ENCODE results near the gene C8B. TPM values are rescaled to one million over a fixed set of nuclear protein-coding genes. Genes with fewer than 3 reads are reported as not detected.

Gene C8B
- total and polyA plus RNA-seq, 9 of the 15 experiments (the other 6 are each of a cell fraction or from before 2014, with no cell fraction given), result not detected

GRCh38 chr1:56927171-56927570, 38.6 kb downstream of the C8B start (continued):
- TF ChIP-seq ARID3B (CRISPR knock-in tag; IDR thresholded peaks at IDR 0.05; ENCODE audit: borderline replicate concordance) (no peak), ZBTB49 (CRISPR knock-in tag; IDR thresholded peaks at IDR 0.05; ENCODE audit: borderline replicate concordance) (no peak), ZNF511 (CRISPR knock-in tag; IDR thresholded peaks at IDR 0.05) (no peak)

GRCh38 chr1:56925193-56925592, 40.6 kb downstream of the C8B start:
- intact Hi-C loops (cut with micrococcal nuclease) (no loop called here), in situ Hi-C loops (cut with MboI) (no loop called here)
- POLR2A ChIA-PET, result no interaction called here
- no peaks in the 10 kb centered on the region for H3K79me2 ChIP-seq (ENCODE audit: control insufficient read depth, insufficient read depth, low read length)
- no peak for ATAC-seq
- no peak overlapping the region for H3K4me3 ChIP-seq
- no peak overlapping the region for H3K4me2 ChIP-seq (ENCODE audit: insufficient read depth, low read length)
- DNase-seq (ENCODE audit: extremely low read depth in 1 of 4, low spot score in 3 of 4), result no peak
- H3K36me3 ChIP-seq (ENCODE audit: control insufficient read depth, insufficient read depth, low read length), result no peaks in the 10 kb centered on the region
- no TSS peak for BruUV-seq (replicated peaks)
- no peaks in the 10 kb centered on the region for H3K9me3 ChIP-seq (replicated peaks; ENCODE audit: control insufficient read depth, insufficient read depth, low read depth, low read length)
- H3K27ac ChIP-seq (ENCODE audit: extremely low read depth, low read depth, low read length), result no peak overlapping the region
- H4K20me1 ChIP-seq (replicated peaks; ENCODE audit: control insufficient read depth, insufficient read depth, low read length), result no peaks in the 10 kb centered on the region
- no peak for FAIRE-seq
- H3K9me1 ChIP-seq (ENCODE audit: control insufficient read depth, insufficient read depth, low read length), result no peaks in the 10 kb centered on the region
- H3K4me1 ChIP-seq (replicated peaks in 1 of 2; ENCODE audit: control insufficient read depth in 2 of 2, insufficient read depth in 2 of 2, low read length in 2 of 2), result no peaks in the 10 kb centered on the region
- TF ChIP-seq GABPA (tag; conservative IDR thresholded peaks at IDR 0.05; ENCODE audit: low read depth), result no peak
- TF ChIP-seq TRIM25 (IDR thresholded peaks at IDR 0.05; ENCODE audit: borderline replicate concordance), result no peak
- no peak for TF ChIP-seq GABPB2 (CRISPR knock-in tag; conservative IDR thresholded peaks at IDR 0.05)
- TF ChIP-seq ZNF583 (CRISPR knock-in tag; IDR thresholded peaks at IDR 0.05), result no peak
- TF ChIP-seq RBM39 (optimal IDR thresholded peaks at IDR 0.05; ENCODE audit: low read depth, low read length), result no peak
- no peak for TF ChIP-seq DIDO1 (tag; IDR thresholded peaks at IDR 0.05; ENCODE audit: low read depth)
- no peak for TF ChIP-seq ZKSCAN8 (CRISPR knock-in tag; IDR thresholded peaks at IDR 0.05)
- TF ChIP-seq BHLHE40 (IDR thresholded peaks at IDR 0.05; ENCODE audit: low read length), result no peak
- no peaks in the 10 kb centered on the region for H3K27me3 ChIP-seq (ENCODE audit: control insufficient read depth in 2 of 2, insufficient read depth in 2 of 2, low read length in 2 of 2)
- CTCF ChIA-PET (ENCODE audit: low intra/inter-chr PET ratio), result no interaction called here
- no peak overlapping the region for H3K9ac ChIP-seq (ENCODE audit: insufficient read depth in 1 of 2, low read depth in 2 of 2, low read length in 2 of 2)
- H2AFZ ChIP-seq (ENCODE audit: low read depth, low read length), result no peak overlapping the region
